Measurements from ENCODE around the gene TBC1D5. TPM values are rescaled to one million over a fixed set of nuclear protein-coding genes. Genes with fewer than 3 reads are reported as not detected.

TBC1D5 gene
- total RNA-seq, 1 experiment from 2014 or later = 26.1 TPM

GRCh38 chr3:17605934-17606333 is 136.5 kb downstream of the TBC1D5 start (continued):
- TF ChIP-seq STAT6 (CRISPR knock-in tag; conservative IDR thresholded peaks at IDR 0.05; ENCODE audit: low read depth) (no peak), NR2C2 (CRISPR knock-in tag; IDR thresholded peaks at IDR 0.05) (no peak), E2F4 (CRISPR knock-in tag; IDR thresholded peaks at IDR 0.05; ENCODE audit: borderline replicate concordance, low read depth) (no peak), ZNF423 (CRISPR knock-in tag; IDR thresholded peaks at IDR 0.05) (no peak), RELA (CRISPR knock-in tag; IDR thresholded peaks at IDR 0.05; ENCODE audit: borderline replicate concordance) (no peak), TEAD1 (CRISPR knock-in tag; IDR thresholded peaks at IDR 0.05) (no peak)
- TF ChIP-seq, protein P1, sequence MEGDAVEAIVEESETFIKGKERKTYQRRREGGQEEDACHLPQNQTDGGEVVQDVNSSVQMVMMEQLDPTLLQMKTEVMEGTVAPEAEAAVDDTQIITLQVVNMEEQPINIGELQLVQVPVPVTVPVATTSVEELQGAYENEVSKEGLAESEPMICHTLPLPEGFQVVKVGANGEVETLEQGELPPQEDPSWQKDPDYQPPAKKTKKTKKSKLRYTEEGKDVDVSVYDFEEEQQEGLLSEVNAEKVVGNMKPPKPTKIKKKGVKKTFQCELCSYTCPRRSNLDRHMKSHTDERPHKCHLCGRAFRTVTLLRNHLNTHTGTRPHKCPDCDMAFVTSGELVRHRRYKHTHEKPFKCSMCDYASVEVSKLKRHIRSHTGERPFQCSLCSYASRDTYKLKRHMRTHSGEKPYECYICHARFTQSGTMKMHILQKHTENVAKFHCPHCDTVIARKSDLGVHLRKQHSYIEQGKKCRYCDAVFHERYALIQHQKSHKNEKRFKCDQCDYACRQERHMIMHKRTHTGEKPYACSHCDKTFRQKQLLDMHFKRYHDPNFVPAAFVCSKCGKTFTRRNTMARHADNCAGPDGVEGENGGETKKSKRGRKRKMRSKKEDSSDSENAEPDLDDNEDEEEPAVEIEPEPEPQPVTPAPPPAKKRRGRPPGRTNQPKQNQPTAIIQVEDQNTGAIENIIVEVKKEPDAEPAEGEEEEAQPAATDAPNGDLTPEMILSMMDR (IDR thresholded peaks at IDR 0.05) = no peak

- POLR2A ChIA-PET = no interaction called here
- TF ChIP-seq ZMAT4 (CRISPR knock-in tag; IDR thresholded peaks at IDR 0.05) (no peak), RORB (CRISPR knock-in tag; IDR thresholded peaks at IDR 0.05) (no peak), ETV6 (CRISPR knock-in tag; IDR thresholded peaks at IDR 0.05) (no peak), TCF7 (CRISPR knock-in tag; IDR thresholded peaks at IDR 0.05; ENCODE audit: low read depth) (no peak), ELF4 (CRISPR knock-in tag; IDR thresholded peaks at IDR 0.05; ENCODE audit: low read depth) (no peak), CBFB (CRISPR knock-in tag; IDR thresholded peaks at IDR 0.05; ENCODE audit: low read depth) (no peak), ZNF263 (CRISPR knock-in tag; IDR thresholded peaks at IDR 0.05; ENCODE audit: low read depth) (no peak), ESRRA (CRISPR knock-in tag; IDR thresholded peaks at IDR 0.05; ENCODE audit: borderline replicate concordance) (no peak), ZBTB21 (CRISPR knock-in tag; IDR thresholded peaks at IDR 0.05; ENCODE audit: borderline replicate concordance) (no peak), TEAD4 (CRISPR knock-in tag; IDR thresholded peaks at IDR 0.05) (no peak), E2F4 (CRISPR knock-in tag; IDR thresholded peaks at IDR 0.05; ENCODE audit: borderline replicate concordance, low read depth) (no peak), RELA (CRISPR knock-in tag; IDR thresholded peaks at IDR 0.05; ENCODE audit: borderline replicate concordance) (no peak), ZNF416 (CRISPR knock-in tag; IDR thresholded peaks at IDR 0.05) (no peak)
- H3K4me1 Mint-ChIP-seq = peaks cover 36% of the 10 kb centered on the region
- H3K27me3 Mint-ChIP-seq (ENCODE audit: low read depth) = no peaks in the 10 kb centered on the region
- no peak for DNase-seq (ENCODE audit: low spot score)
- CTCF ChIA-PET = no interaction called here
- H3K4me3 Mint-ChIP-seq = no peak overlapping the region
- peaks cover 4% of the 10 kb centered on the region; the same call in 1 of the 2 replicates for H3K36me3 Mint-ChIP-seq
- no peak for ATAC-seq
- peaks cover 6% of the 10 kb centered on the region for H3K9me3 Mint-ChIP-seq
- H3K27ac Mint-ChIP-seq = peak overlapping the region; percentile 45
Observed at GRCh38 chr3:17605032-17605431, 137.4 kb downstream of the TBC1D5 start.

Data from WTC11 (cell line).